IMR-90 (cell line): ENCODE measurements around the gene MPP7. TPM values are rescaled to one million over a fixed set of nuclear protein-coding genes. Genes with fewer than 3 reads are reported as not detected.

Experiments used
- ATAC-seq: fragments of 200-7000 bp; cut with Tn5 transposase; 2 replicates; pipeline ENCODE4 v1.9.1; 2020; ENCODE audit warnings: low read depth, mild to moderate bottlenecking, moderate library complexity
- BruUV-seq: library from RNA; stranded (reverse); fragments of 400-500 nt; replicated peaks from 2 replicates; lab custom pipeline; 2021; lab: Mats Ljungman, UMichigan
- CTCF ChIA-PET: fragments of 300-600 bp; formaldehyde crosslinking; extraction: SDS; loops from one replicate; lab custom pipeline; 2021; ENCODE audit warnings: antibody characterized with exemption; lab: Yijun Ruan, JAX
- POLR2A ChIA-PET: fragments of 300-600 bp; sonication (Branson Sonifier 250); formaldehyde crosslinking; loops from one replicate; lab custom pipeline; 2022; ENCODE audit warnings: antibody characterized with exemption; ENCODE audit not compliant: unreplicated experiment; lab: Charles Lee
- DNase-seq: peaks from one replicate; pipeline ENCODE4 v3.0.0; 2013
- H2AFZ ChIP-seq: replicated peaks from 2 replicates; pipeline ENCODE3; 2013; ENCODE audit warnings: low read length, mild to moderate bottlenecking; ENCODE audit not compliant: poor library complexity
- H2AK5ac ChIP-seq: 2 replicates; pipeline ENCODE4 v1.6.1; 2013; ENCODE audit warnings: low read depth, low read length, inconsistent platforms
- H2AK9ac ChIP-seq: replicated peaks from 2 replicates; pipeline ENCODE3; 2013; ENCODE audit warnings: mild to moderate bottlenecking, low read depth, low read length, moderate library complexity; ENCODE audit not compliant: poor library complexity
- H2BK120ac ChIP-seq: 2 replicates; pipeline ENCODE4 v1.6.1; 2013; ENCODE audit warnings: low read depth, low read length, inconsistent platforms
- H2BK15ac ChIP-seq: 3 replicates; pipeline ENCODE4 v1.6.1; 2013; ENCODE audit warnings: low read depth, low read length, inconsistent platforms
- H2BK20ac ChIP-seq: 2 replicates; pipeline ENCODE4 v1.6.1; 2013; ENCODE audit warnings: low read depth, mild to moderate bottlenecking, inconsistent platforms, low read length, moderate library complexity
- H2BK5ac ChIP-seq: 2 replicates; pipeline ENCODE4 v1.6.1; 2013; ENCODE audit warnings: mild to moderate bottlenecking, low read depth, low read length, inconsistent platforms; ENCODE audit not compliant: poor library complexity, severe bottlenecking
- H3K14ac ChIP-seq: replicated peaks from 2 replicates; pipeline ENCODE4 v1.6.1; 2013; ENCODE audit warnings: low read depth, low read length, inconsistent platforms
- H3K18ac ChIP-seq: 2 replicates; pipeline ENCODE4 v1.6.1; 2013; ENCODE audit warnings: low read depth, low read length, control low read depth
- H3K23ac ChIP-seq: 2 replicates; pipeline ENCODE4 v1.6.1; 2013; ENCODE audit warnings: low read depth, low read length, inconsistent platforms
- H3K27ac ChIP-seq: 2 replicates; pipeline ENCODE4 v1.5.1; 2013; ENCODE audit warnings: mild to moderate bottlenecking, control low read depth, low read length; ENCODE audit not compliant: insufficient read depth
- H3K27me3 ChIP-seq: 2 replicates; pipeline ENCODE4 v1.6.1; 2013; ENCODE audit warnings: low read length; ENCODE audit not compliant: control insufficient read depth, insufficient read depth
- H3K36me3 ChIP-seq: 2 replicates; pipeline ENCODE4 v1.6.1; 2013; ENCODE audit warnings: low read length, mixed read lengths; ENCODE audit not compliant: control insufficient read depth, insufficient read depth
- H3K4ac ChIP-seq: 2 replicates; pipeline ENCODE4 v1.6.1; 2013; ENCODE audit warnings: low read depth, low read length, inconsistent platforms
- H3K4me1 ChIP-seq: 2 replicates; pipeline ENCODE4 v1.6.1; 2013; ENCODE audit warnings: low read length, mixed read lengths; ENCODE audit not compliant: control insufficient read depth, insufficient read depth
- H3K4me2 ChIP-seq: 2 replicates; pipeline ENCODE4 v1.6.1; 2013; ENCODE audit warnings: low read depth, mild to moderate bottlenecking, control low read depth, low read length, moderate library complexity
- H3K4me3 ChIP-seq: 2 replicates; pipeline ENCODE4 v1.5.1; 2013; ENCODE audit warnings: low read depth, mild to moderate bottlenecking, control low read depth, low read length, moderate library complexity; ENCODE audit not compliant: insufficient read depth
- H3K56ac ChIP-seq: 2 replicates; pipeline ENCODE4 v1.6.1; 2013; ENCODE audit warnings: low read length, inconsistent platforms; ENCODE audit not compliant: insufficient read depth; ENCODE audit errors: extremely low read depth
- H3K79me1 ChIP-seq, 2 experiments: 2 replicates each; pipeline ENCODE4 v1.6.1; 2013; ENCODE audit warnings: low read length in 2 of 2, inconsistent platforms in 1 of 2, low read depth in 1 of 2
- H3K9ac ChIP-seq: 2 replicates; pipeline ENCODE4 v1.6.1; 2013; ENCODE audit warnings: low read depth, low read length, control low read depth
- H3K9me1 ChIP-seq: 2 replicates; pipeline ENCODE4 v1.6.1; 2013; ENCODE audit warnings: low read length, inconsistent platforms; ENCODE audit not compliant: insufficient read depth
- H3K9me3 ChIP-seq: 2 replicates; pipeline ENCODE4 v1.6.1; 2013; ENCODE audit warnings: low read length; ENCODE audit not compliant: control insufficient read depth, insufficient read depth
- H4K20me1 ChIP-seq: 2 replicates; pipeline ENCODE4 v1.6.1; 2013; ENCODE audit warnings: low read length, inconsistent platforms; ENCODE audit not compliant: insufficient read depth
- H4K5ac ChIP-seq: 2 replicates; pipeline ENCODE4 v1.6.1; 2013; ENCODE audit warnings: mild to moderate bottlenecking, low read depth, low read length, control low read depth
- H4K8ac ChIP-seq, 2 experiments: 2 replicates each; pipeline ENCODE4 v1.6.1; 2013; ENCODE audit warnings: low read depth in 2 of 2, low read length in 2 of 2, control low read depth in 1 of 2, inconsistent platforms in 1 of 2
- H4K91ac ChIP-seq: 2 replicates; pipeline ENCODE4 v1.6.1; 2013; ENCODE audit warnings: low read depth, low read length, inconsistent platforms; ENCODE audit not compliant: insufficient read depth
- BHLHE40 ChIP-seq: fragments of 150-350 bp; IDR thresholded peaks from 2 replicates; pipeline ENCODE4 v1.6.1; 2016; ENCODE audit warnings: mild to moderate bottlenecking, low read depth, low read length
- SMC3 ChIP-seq: fragments of 150-350 bp; IDR thresholded peaks from 2 replicates; pipeline ENCODE4 v1.6.1; 2016; ENCODE audit warnings: low read depth, mild to moderate bottlenecking, antibody characterized with exemption, low read length, moderate library complexity
- WGBS, 2 experiments: methylation state at CpG; one replicate each; pipeline versions ENCODE4 v1.1.5 to v1.1.7; 2013; ENCODE audit warnings: missing lambda C conversion rate in 2 of 2; ENCODE audit not compliant: insufficient read length in 1 of 2; ENCODE audit errors: extremely low coverage in 2 of 2; 5-methylcytosine and 5-hydroxymethylcytosine counted together
- dilution Hi-C: fragments of 300-500 bp; cut with HindIII; formaldehyde crosslinking; loops from one replicate; pipeline ENCODE4 v1.14.3; 2018; ENCODE audit warnings: low sequenced_read_pairs; ENCODE audit not compliant: unreplicated experiment
- in situ Hi-C: fragments of 300-500 bp; cut with MboI; formaldehyde crosslinking; loops from 3 replicates; pipeline ENCODE4 v1.14.3; 2019; ENCODE audit warnings: low sequenced_read_pairs, inconsistent platforms, mixed read lengths
- intact Hi-C: fragments of 100-400 bp; cut with micrococcal nuclease; formaldehyde crosslinking; loops from 2 replicates; pipeline ENCODE4 v1.10.0; 2022
- polyA plus RNA-seq, 3 experiments: library from polyadenylated mRNA; depleted of rRNA; stranded (reverse); fragments of >200 nt; gene quantifications; 2 replicates each; pipeline ENCODE4 v1.2.3, GENCODE V29; 2012; ENCODE audit warnings: low replicate concordance in 1 of 3
- total RNA-seq: library from RNA; depleted of rRNA; stranded (reverse); fragments of >200 nt; gene quantifications from 2 replicates; pipeline ENCODE4 v1.2.3, GENCODE V29; 2012

MPP7 gene
- total and polyA plus RNA-seq, 2 of the 4 experiments (the other 2 are of a cell fraction): 0.39 to 1.4 TPM

DNA sequence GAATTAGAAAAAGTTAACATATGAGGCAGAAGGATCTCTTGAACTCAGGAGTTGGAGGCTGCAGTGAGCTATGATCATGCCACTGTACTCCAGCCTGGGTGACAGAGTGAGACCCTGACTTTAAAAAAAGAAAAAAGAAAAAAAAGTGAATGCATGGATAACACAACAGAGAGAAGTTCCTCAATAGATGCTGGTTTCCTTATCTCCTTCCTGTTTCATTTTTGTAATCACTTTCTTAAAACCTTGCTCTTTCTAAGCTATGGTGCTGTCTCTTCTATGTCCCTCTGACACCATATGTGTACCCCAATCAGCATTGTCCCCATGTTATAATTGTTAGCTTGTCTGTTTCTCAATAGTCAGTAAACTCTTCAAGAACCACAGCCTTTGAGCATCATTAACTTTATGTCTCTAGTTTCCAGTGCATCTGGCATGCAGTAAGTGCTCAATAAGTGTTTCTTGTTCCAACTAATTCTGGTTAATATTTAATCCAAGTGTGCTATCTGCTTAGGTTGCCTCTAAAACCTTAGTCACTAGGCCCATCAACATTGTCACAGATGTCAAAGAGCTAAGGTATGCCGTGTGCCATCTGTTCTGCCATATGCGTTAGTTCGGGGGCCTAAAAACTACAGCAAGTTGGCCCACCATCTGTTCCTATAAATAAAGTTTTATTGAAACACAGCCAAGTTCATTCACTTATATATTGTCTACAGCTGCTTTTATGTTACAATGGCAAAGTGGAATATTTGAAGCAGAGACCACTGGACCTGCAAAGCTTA lies 36.2 kb downstream of the MPP7 start:
- Histone ChIP-seq H3K36me3 (no peaks in the 10 kb centered on the region), H2BK5ac (no peak overlapping the region), H4K20me1 (no peaks in the 10 kb centered on the region), H3K18ac (no peak overlapping the region), H2BK20ac (no peak overlapping the region), H3K4me1 (no peaks in the 10 kb centered on the region), H3K9me1 (no peaks in the 10 kb centered on the region), H3K14ac (no peak overlapping the region), H2AFZ (no peak overlapping the region), H2BK15ac (no peak overlapping the region), H2AK9ac (no peak overlapping the region), H3K9me3 (no peaks in the 10 kb centered on the region), H3K56ac (no peak overlapping the region), H4K8ac (no peak overlapping the region), H2AK5ac (no peak overlapping the region), H3K9ac (no peak overlapping the region), H3K4me3 (no peak overlapping the region), H3K4me2 (no peak overlapping the region), H2BK120ac (no peak overlapping the region), H3K23ac (no peak overlapping the region), H4K5ac (no peak overlapping the region), H3K4ac (no peak overlapping the region), H3K27me3 (peaks cover 16% of the 10 kb centered on the region), H3K79me1 (no peaks in the 10 kb centered on the region), H4K91ac (no peak overlapping the region), H3K27ac (no peak overlapping the region)
- no peak for TF ChIP-seq BHLHE40
- no peak for TF ChIP-seq SMC3
- intact Hi-C loops (no loop called here), in situ Hi-C loops (no loop called here), dilution Hi-C loops (loop anchor here (25.0 kb wide), 1 partner anchor 121 kb away; no protein-coding TSS in a partner anchor)
- no TSS peak for BruUV-seq
- no CpG with 5 or more reads among the region's 3 CpGs for WGBS, 2 experiments
- POLR2A ChIA-PET: no interaction called here
- CTCF ChIA-PET: interaction anchor here (0.6 kb wide), 1 partner anchor 23 kb away, joined by 3 read pairs; no protein-coding TSS in a partner anchor
- DNase-seq (no peak), ATAC-seq (no peak)
